HCEC 1CT (cell line): ENCODE measurements around the gene TBC1D22A.
A peak's percentile ranks its signal among the peaks of the same experiment; 100 is the strongest.
"Not testable (repeated sequence)": the region's sequence is repeated elsewhere in the genome, so short reads cannot be mapped to it uniquely, and the experiment has no call there.

Experiments
- DNase-seq: peaks from one replicate; pipeline ENCODE4 v3.0.0-alpha.2; 2017

Gene TBC1D22A

GRCh38 chr22:46762238-46763050 is at the start of gene TBC1D22A:
Gene TBC1D22A, plus strand, starts transcription at chr22:46762650. Its CDS starts 137 bp downstream, at chr22:46762787.
- DNase-seq = peak; percentile 91

GRCh38 chr22:46714550-46714949 is 47.9 kb upstream of the TBC1D22A start:
- no peak for DNase-seq

GRCh38 chr22:46719921-46720320 is 42.5 kb upstream of the TBC1D22A start:
- DNase-seq = no peak

GRCh38 chr22:46721501-46722085 is 40.9 kb upstream of the TBC1D22A start:
- DNase-seq = no peak

GRCh38 chr22:46723882-46724281 is 38.6 kb upstream of the TBC1D22A start:
- DNase-seq = no peak

- no peak for DNase-seq
Observed at GRCh38 chr22:46725096-46725495, 37.4 kb upstream of the TBC1D22A start.

GRCh38 chr22:46726066-46726985 is 36.1 kb upstream of the TBC1D22A start:
- DNase-seq = no peak

GRCh38 chr22:46726986-46727317 is 35.5 kb upstream of the TBC1D22A start:
- no peak for DNase-seq

- no peak for DNase-seq
Observed at GRCh38 chr22:46727813-46728364, 34.6 kb upstream of the TBC1D22A start.

- no peak for DNase-seq
Observed at GRCh38 chr22:46728470-46728869, 34.0 kb upstream of the TBC1D22A start.

- no peak for DNase-seq
Observed at GRCh38 chr22:46730568-46731245, 31.7 kb upstream of the TBC1D22A start.

GRCh38 chr22:46731246-46732040 is 31.0 kb upstream of the TBC1D22A start:
- DNase-seq = no peak

- DNase-seq = no peak
Observed at GRCh38 chr22:46732041-46732379, 30.4 kb upstream of the TBC1D22A start.

- no peak for DNase-seq
Observed at GRCh38 chr22:46732513-46732912, 29.9 kb upstream of the TBC1D22A start.

GRCh38 chr22:46734213-46734722 is 28.2 kb upstream of the TBC1D22A start:
- DNase-seq = not testable (repeated sequence)

GRCh38 chr22:46734830-46735453 is 27.5 kb upstream of the TBC1D22A start:
- DNase-seq = no peak

- DNase-seq = no peak
Observed at GRCh38 chr22:46735747-46736608, 26.5 kb upstream of the TBC1D22A start.

GRCh38 chr22:46736705-46737104 is 25.7 kb upstream of the TBC1D22A start:
- no peak for DNase-seq

- DNase-seq = peak; percentile 32
Observed at GRCh38 chr22:46737105-46737975, 25.1 kb upstream of the TBC1D22A start.
